NCI-H2227 (cell line): ENCODE data around the gene RABL6.
"Not testable (repeated sequence)": the region's sequence is repeated elsewhere in the genome, so short reads cannot be mapped to it uniquely, and the experiment has no call there.

Experiments used
- DNase-seq: peaks from one replicate; lab custom pipeline; 2025; ENCODE audit not compliant: unreplicated experiment; lab: John Stamatoyannopoulos, UW

The RABL6 gene

GRCh38 chr9:136835162-136835931, 27.6 kb downstream of the RABL6 start:
- no peak for DNase-seq

- no peak for DNase-seq
Measured at GRCh38 chr9:136835932-136836904, 28.5 kb downstream of the RABL6 start.

GRCh38 chr9:136837146-136837855, 29.6 kb downstream of the RABL6 start:
- DNase-seq = no peak

- DNase-seq = not testable (repeated sequence)
Measured at GRCh38 chr9:136837856-136838277, 30.1 kb downstream of the RABL6 start.

GRCh38 chr9:136838314-136839228, 30.8 kb downstream of the RABL6 start:
- no peak for DNase-seq

GRCh38 chr9:136839229-136840139, 31.7 kb downstream of the RABL6 start:
- DNase-seq = no peak

GRCh38 chr9:136840140-136840876, 32.6 kb downstream of the RABL6 start:
- DNase-seq = peak; percentile 80

- peak; percentile 77 for DNase-seq
Measured at GRCh38 chr9:136840877-136841645, 33.3 kb downstream of the RABL6 start.

GRCh38 chr9:136841646-136842379, 34.1 kb downstream of the RABL6 start:
- DNase-seq = not testable (repeated sequence)

- peak; percentile 80 for DNase-seq
Measured at GRCh38 chr9:136842380-136842948, 34.7 kb downstream of the RABL6 start, which contains the start of gene AJM1. Gene AJM1 (plus strand): TSS chr9:136842478. CDS start chr9:136844415, 1,937 bp downstream.

- DNase-seq = not testable (repeated sequence)
Measured at GRCh38 chr9:136843159-136843800, 35.5 kb downstream of the RABL6 start.

GRCh38 chr9:136843801-136844740, 36.3 kb downstream of the RABL6 start:
- not testable (repeated sequence) for DNase-seq

GRCh38 chr9:136844761-136845464, 37.2 kb downstream of the RABL6 start:
- no peak for DNase-seq
